Measurements from ENCODE around the gene PTPRK. TPM values are rescaled to one million over a fixed set of nuclear protein-coding genes. Genes with fewer than 3 reads are reported as not detected.

Gene PTPRK
- total RNA-seq, 1 experiment from 2014 or later: 94.4 TPM

DNA sequence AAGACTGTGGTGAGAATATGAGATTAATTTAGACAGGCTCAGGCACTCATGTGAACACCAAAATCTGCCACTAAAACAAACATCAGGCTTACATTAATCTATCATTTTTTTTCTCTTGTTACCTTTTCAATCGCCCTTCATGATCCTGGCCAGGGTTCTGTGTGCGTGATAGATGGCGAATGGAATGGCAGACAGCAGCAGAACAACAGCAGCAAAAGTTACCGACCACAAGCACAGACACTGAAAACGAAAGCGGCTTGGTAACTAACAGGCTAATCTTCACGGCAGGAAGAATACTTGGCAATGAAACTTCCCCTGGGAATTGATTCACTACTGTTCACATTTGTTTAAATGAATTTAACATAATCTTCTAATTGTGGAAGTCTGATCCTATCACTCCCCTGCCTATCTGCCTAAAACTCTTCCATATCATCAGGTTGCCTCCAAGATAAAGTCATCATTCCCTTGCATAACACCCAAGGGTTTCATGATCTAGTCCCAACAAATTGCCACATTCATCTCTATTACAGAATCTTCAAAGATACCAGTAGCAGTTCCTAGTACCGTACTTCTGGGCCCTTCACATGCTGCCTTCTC lies 28.7 kb downstream of the PTPRK start:
- H3K27ac Mint-ChIP-seq (ENCODE audit: unreplicated experiment): peak overlapping the region; percentile 65
- H3K4me3 Mint-ChIP-seq (ENCODE audit: unreplicated experiment): no peak overlapping the region
- no TSS peak for BruUV-seq (replicated peaks)
- H3K4me1 Mint-ChIP-seq (ENCODE audit: low read depth, unreplicated experiment): peaks cover 43% of the 10 kb centered on the region
- TF ChIP-seq CTCF (IDR thresholded peaks at IDR 0.05; ENCODE audit: insufficient read depth in 1 of 2, low read depth in 1 of 2, low read length in 1 of 2, severe bottlenecking in 1 of 2, unreplicated experiment in 1 of 2): no peak
- peaks cover 24% of the 10 kb centered on the region for H3K4me1 ChIP-seq
- POLR2A ChIA-PET: no interaction called here
- no peak for DNase-seq
- CTCF ChIA-PET: no interaction called here
- intact Hi-C loops (cut with micrococcal nuclease; ENCODE audit: unreplicated experiment): no loop called here
- H3K36me3 ChIP-seq (ENCODE audit: control insufficient read depth, insufficient read depth, low read length): no peaks in the 10 kb centered on the region
- no peaks in the 10 kb centered on the region for H3K9me3 Mint-ChIP-seq (ENCODE audit: unreplicated experiment)
- H3K4me3 ChIP-seq (ENCODE audit: low read depth, low read length): no peak overlapping the region
- no peaks in the 10 kb centered on the region for H3K9me3 ChIP-seq
- H3K27me3 ChIP-seq (replicated peaks; ENCODE audit: control insufficient read depth, insufficient read depth, low read length): no peaks in the 10 kb centered on the region
- no peaks in the 10 kb centered on the region for H3K27me3 Mint-ChIP-seq (ENCODE audit: insufficient read depth, unreplicated experiment)
- peaks cover 18% of the 10 kb centered on the region for H3K36me3 Mint-ChIP-seq (ENCODE audit: insufficient read depth, unreplicated experiment)

DNA sequence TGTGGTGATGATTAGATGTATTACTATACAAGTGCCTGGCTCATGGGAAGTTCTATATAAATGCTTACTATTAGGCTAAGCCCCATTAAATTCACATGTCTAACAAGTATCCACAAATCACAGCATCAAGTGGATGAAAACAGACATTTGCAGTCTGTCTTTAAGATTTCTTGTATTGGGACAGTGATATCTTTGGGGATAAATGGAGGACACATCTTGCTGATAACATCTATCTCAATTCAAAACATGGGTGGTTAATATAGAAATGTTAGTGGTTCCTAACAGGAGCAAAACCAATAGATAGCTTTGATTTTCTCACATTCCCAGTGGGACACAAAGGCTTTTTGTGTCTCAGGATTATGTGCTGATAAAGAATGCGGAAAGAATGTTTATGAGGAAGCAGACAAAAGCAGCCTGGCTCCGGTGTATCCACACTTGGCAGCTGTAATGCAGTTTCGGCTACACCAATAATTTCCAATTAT lies 29.3 kb downstream of the PTPRK start:
- intact Hi-C loops (cut with micrococcal nuclease; ENCODE audit: unreplicated experiment): no loop called here
- TF ChIP-seq CTCF (IDR thresholded peaks at IDR 0.05; ENCODE audit: insufficient read depth in 1 of 2, low read depth in 1 of 2, low read length in 1 of 2, severe bottlenecking in 1 of 2, unreplicated experiment in 1 of 2): no peak
- Histone ChIP-seq H3K4me3 (ENCODE audit: low read depth, low read length) (no peak overlapping the region), H3K9me3 (no peaks in the 10 kb centered on the region), H3K4me1 (peaks cover 21% of the 10 kb centered on the region), H3K36me3 (ENCODE audit: control insufficient read depth, insufficient read depth, low read length) (no peaks in the 10 kb centered on the region), H3K27me3 (replicated peaks; ENCODE audit: control insufficient read depth, insufficient read depth, low read length) (no peaks in the 10 kb centered on the region)
- H3K27ac Mint-ChIP-seq (ENCODE audit: unreplicated experiment): peak overlapping the region; percentile 65
- CTCF ChIA-PET: no interaction called here
- no TSS peak for BruUV-seq (replicated peaks)
- peak in 1 of 2 experiments; percentile 22 for DNase-seq
- H3K9me3 Mint-ChIP-seq (ENCODE audit: unreplicated experiment): no peaks in the 10 kb centered on the region
- H3K36me3 Mint-ChIP-seq (ENCODE audit: insufficient read depth, unreplicated experiment): peaks cover 18% of the 10 kb centered on the region
- no peaks in the 10 kb centered on the region for H3K27me3 Mint-ChIP-seq (ENCODE audit: insufficient read depth, unreplicated experiment)
- peaks cover 45% of the 10 kb centered on the region for H3K4me1 Mint-ChIP-seq (ENCODE audit: low read depth, unreplicated experiment)
- no peak overlapping the region for H3K4me3 Mint-ChIP-seq (ENCODE audit: unreplicated experiment)
- POLR2A ChIA-PET: no interaction called here

DNA sequence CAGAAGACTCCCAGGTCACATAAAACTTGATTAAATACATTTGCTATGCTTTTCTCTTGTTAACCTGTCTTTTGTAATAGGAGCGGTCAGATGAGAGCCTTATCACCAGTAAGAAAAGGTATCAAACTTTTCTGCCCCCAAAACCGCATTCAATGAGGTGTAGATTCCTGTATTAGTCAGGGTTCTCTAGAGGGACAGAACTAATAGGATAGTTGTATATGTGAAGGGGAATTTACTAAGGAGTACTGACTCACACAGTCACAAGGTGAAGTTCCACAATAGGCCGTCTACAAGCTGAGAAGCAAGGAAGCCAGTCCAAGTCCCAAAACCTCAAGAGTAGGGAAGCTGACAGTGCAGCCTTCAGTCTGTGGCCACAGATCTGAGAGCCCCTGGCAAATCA lies 32.7 kb downstream of the PTPRK start:
- no peaks in the 10 kb centered on the region for H3K27me3 ChIP-seq (replicated peaks; ENCODE audit: control insufficient read depth, insufficient read depth, low read length)
- no peaks in the 10 kb centered on the region for H3K9me3 Mint-ChIP-seq (ENCODE audit: unreplicated experiment)
- ChIA-PET CTCF (interaction anchor here (1.6 kb wide), 1 partner anchor 12 kb away, joined by 6 read pairs; no protein-coding TSS in a partner anchor), POLR2A (no interaction called here)
- H3K4me1 ChIP-seq: peaks cover 15% of the 10 kb centered on the region
- no TSS peak for BruUV-seq (replicated peaks)
- no peak for DNase-seq
- H3K27ac Mint-ChIP-seq (ENCODE audit: unreplicated experiment): peak overlapping the region; percentile 70
- TF ChIP-seq CTCF (IDR thresholded peaks at IDR 0.05; ENCODE audit: insufficient read depth in 1 of 2, low read depth in 1 of 2, low read length in 1 of 2, severe bottlenecking in 1 of 2, unreplicated experiment in 1 of 2): no peak
- H3K4me3 Mint-ChIP-seq (ENCODE audit: unreplicated experiment): no peak overlapping the region
- H3K27me3 Mint-ChIP-seq (ENCODE audit: insufficient read depth, unreplicated experiment): no peaks in the 10 kb centered on the region
- no peak overlapping the region for H3K4me3 ChIP-seq (ENCODE audit: low read depth, low read length)
- no peaks in the 10 kb centered on the region for H3K36me3 ChIP-seq (ENCODE audit: control insufficient read depth, insufficient read depth, low read length)
- H3K4me1 Mint-ChIP-seq (ENCODE audit: low read depth, unreplicated experiment): peaks cover 43% of the 10 kb centered on the region
- H3K9me3 ChIP-seq: no peaks in the 10 kb centered on the region
- H3K36me3 Mint-ChIP-seq (ENCODE audit: insufficient read depth, unreplicated experiment): peaks cover 20% of the 10 kb centered on the region
- intact Hi-C loops (cut with micrococcal nuclease; ENCODE audit: unreplicated experiment): loop anchor here (1.0 to 5.0 kb wide), 2 partner anchors 33 to 750 kb away; partner anchors contain the start of gene PTPRK

All from Caco-2 (cell line).